NCI-H1694 (cell line): Measurements from ENCODE around the gene ZNF808.
"Not testable (repeated sequence)": the region's sequence is repeated elsewhere in the genome, so short reads cannot be mapped to it uniquely, and the experiment has no call there.

ENCODE experiments used
- DNase-seq: peaks from one replicate; lab custom pipeline; 2025; lab: John Stamatoyannopoulos, UW

Gene ZNF808

DNA sequence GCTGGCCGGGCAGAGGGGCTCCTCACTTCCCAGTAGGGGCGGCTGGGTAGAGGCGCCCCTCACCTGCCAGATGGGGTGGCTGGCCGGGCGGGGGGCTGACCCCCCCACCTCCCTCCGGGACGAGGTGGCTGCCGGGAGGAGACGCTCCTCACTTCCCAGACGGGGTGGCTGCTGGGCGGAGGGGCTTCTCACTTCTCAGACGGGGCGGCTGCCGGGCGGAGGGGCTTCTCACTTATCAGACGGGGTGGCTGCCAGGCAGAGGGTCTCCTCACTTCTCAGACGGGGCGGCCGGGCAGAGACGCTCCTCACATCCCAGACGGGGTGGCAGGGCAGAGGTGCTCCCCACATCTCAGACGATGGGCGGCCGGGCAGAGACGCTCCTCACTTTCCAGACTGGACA lies 66.0 kb downstream of the ZNF808 start:
- DNase-seq, result not testable (repeated sequence)

GRCh38 chr19:52599241-52599640 lies 71.8 kb downstream of the ZNF808 start:
- DNase-seq, result no peak

GRCh38 chr19:52600639-52601024 lies 73.2 kb downstream of the ZNF808 start:
- DNase-seq, result no peak

DNA sequence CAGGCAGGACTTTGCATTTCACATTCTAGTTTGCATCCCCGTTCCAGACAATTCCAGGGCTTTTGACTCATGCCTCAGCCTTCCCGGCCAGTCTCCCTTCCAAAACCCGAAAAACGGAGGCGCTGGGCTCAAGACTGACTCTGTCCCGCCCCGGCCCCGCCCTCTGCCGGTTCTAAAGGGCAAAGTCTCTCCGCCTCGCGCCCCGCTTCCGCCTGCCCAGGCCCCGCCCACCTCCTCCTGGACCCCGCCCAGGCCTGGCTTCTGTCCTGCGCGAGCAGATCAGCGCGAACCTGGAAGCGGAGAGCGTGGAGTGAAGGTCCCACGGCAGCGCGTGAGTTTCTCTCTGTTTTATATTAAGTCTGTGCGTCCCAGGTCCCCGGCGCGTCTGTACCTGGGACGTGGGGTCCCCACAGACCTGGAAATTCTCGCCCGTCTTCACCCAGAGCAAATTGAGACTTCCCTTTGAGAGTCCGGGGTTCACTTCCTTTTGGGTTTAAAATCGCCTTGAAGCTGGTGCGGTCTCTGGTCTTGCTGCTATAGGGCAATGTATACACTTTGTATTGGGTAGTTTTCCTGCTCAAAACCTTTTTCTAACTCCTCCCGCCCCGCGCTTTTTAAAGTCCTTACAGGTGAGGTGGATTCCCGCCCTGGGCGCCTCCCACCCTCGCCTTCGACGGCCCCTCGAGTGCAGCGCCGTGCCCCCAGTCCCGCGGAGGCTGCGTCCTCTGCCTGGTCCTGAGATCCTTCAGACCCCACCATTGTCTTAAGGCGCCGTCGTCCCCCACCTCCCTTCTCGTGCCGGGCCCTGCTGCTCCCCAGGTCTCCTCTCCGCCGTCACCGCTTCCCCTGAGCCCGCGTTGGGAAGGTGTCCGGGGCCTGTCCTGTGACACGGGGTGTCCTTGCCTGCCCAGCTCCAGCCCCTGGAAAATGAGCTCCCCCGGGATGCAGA lies 73.8 kb downstream of the ZNF808 start:
- no peak for DNase-seq

DNA sequence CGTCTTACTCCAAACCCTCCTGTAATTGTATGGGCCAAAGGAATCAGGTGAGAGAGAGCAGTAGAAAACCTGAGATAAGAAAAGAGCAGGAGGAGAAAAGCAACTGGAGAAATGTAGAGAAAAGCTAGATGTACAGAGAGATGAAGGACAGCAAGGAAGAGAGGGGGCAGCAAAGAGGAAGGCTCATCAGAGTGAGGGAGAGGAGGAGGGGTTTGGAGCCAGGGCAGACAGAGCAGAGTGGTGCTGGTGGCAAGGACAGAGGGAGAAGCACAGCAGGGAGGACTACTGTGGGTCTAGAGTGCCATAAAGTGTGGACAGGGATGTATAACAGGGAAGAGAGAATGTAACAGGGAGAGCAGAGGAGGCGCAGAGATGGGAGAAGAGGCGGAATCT lies 74.5 kb downstream of the ZNF808 start:
- not testable (repeated sequence) for DNase-seq

GRCh38 chr19:52602941-52603340 lies 75.5 kb downstream of the ZNF808 start:
- DNase-seq, result no peak

- no peak for DNase-seq
Observed at GRCh38 chr19:52603558-52604207, 76.2 kb downstream of the ZNF808 start.
